GM18520 (cell line): ENCODE measurements around the gene ZBTB40.
A peak's percentile ranks its signal among the peaks of the same experiment; 100 is the strongest.

Experiments used
- ATAC-seq: cut with Tn5 transposase; IDR thresholded peaks from one replicate; pipeline ENCODE4 v1.9.1; 2021; ENCODE audit not compliant: unreplicated experiment

Gene ZBTB40

DNA sequence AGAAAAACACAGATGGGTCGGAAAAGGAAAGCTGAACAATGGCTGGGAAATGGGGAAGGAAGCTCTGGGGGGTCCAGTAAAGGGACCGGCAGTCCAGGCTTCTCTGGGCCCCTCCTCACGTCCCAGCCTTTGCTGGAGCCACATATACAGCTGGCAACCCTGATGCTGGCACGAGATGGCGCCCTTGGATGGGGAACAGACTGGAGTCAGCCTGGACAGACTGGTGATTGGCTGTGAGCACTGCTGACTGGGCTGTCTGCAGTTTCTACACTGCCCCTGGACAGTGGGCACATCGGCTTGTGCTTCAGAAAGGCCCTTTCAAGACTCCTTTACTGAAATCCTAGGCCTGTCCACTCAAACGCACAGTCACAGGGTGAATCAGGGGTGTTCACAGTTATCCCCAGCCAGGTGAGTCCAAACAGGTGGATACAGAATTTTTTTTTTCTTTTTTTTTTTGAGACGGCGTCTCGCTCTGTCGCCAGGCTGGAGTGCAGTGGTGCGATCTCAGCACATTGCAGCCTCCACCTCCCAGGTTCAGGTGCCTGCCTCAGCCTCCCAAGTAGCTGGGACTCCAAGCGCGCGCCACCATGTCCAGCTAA is 31.1 kb upstream of the ZBTB40 start:
- no peak for ATAC-seq

DNA sequence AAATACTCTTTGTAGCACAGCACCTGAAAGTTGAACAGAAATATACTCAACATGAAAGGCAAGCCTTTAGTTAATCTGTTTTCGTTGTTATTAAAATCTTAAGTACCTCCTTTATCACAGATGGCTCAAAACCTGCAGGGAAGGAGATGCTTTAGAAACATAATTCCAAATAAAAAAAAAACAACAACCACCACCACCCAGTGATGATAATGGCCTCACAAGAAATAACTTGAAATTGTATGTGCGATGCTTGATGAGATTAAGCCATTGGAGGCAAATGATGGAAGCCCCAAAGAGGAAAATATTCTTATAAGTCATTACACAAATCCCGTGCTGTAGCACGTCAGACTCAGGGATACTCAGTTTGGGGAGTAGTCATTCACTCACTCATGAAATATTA is 24.9 kb upstream of the ZBTB40 start:
- no peak for ATAC-seq

DNA sequence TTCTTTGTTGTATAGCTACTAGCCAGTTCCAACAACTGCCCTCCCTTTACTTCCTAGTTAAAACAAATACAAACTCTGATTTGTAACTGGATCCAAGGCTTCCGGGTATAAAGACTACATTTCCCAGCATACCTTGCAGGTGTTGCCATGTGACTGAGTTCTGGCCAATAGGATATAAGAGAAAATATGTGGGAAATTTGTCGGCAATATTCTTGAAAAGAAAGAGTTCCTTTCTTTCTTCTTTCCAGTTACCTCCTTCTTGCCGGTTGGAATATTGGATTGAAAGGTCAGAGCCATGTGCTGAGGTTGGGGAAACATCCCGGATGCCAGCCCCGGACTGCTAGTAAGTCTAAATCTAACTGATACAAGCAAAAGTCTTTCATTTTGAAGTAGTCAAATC is 23.0 kb upstream of the ZBTB40 start:
- ATAC-seq = no peak

DNA sequence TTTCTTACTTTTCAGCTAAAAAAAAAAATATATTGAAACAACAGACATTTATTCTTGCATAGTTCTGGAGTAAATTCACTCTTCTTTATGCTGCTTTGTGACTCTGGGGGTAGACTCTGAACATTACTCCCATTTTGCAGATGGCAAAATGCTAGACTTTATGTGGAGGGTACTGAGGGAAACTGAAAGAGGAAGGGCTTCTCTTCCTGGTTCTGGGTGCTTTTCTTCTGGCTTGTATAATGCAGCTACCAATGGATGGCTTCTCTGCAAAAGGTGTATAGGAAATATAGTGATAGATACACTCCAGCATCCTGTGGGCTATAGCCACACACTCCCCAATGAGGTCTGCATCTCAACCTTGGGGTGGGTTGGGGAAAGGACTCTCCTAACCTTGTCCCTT is 19.7 kb upstream of the ZBTB40 start:
- ATAC-seq = no peak

DNA sequence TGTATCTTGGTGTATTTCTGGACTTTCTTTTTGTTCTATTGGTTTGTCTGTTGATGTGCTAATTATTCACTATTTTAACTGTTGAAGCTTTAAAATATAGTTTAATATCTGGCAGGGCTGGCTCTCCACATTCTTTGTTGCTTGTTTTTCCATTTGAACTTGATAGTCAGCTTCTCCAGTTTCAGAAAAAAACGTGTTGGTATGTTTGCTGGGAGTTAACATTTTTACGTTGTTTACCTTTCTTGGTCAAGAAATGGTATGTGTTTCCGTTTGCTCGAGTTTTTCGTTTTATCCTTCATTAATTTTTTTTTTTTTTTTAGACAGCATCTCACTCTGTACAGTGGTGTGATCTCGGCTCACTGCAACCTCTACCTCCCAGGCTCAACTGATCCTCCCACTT is 16.9 kb upstream of the ZBTB40 start:
- no peak for ATAC-seq

DNA sequence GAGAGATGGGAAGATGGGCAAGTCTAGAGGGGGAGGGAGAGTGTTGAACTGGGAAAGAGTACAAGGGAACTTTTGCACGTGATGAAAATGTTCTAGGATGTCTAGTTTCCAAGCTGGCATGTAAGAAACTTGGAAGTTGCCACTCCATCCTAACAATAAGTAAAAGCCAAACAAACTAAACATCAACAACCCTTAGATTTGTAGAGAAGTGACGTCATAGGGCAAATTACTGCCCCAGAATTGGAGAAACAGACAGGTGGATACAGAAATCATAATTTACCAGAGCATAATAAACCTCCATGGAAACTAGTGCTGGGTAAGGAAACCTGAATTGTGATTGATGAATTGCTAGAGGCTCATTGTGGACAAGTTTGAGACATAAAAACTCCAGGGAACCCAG is 14.7 kb upstream of the ZBTB40 start:
- no peak for ATAC-seq

DNA sequence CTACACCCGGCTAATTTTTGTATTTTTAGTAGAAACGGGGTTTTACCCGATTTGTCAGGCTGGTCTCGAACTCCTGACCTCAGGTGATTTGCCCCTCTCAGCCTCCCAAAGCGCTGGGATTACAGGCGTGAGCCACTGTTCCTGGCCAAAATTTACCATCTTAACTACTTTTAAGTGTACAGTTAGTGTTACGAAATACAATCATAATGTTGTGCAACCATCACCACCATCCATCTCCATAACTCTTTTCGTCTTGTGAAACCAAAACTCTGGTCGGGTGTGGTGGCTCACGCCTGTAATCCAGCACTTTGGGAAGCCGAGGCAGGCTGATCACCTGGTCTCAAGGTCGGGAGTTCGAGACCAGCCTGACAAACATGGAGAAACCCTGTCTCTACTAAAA is 14.1 kb upstream of the ZBTB40 start:
- ATAC-seq = no peak

DNA sequence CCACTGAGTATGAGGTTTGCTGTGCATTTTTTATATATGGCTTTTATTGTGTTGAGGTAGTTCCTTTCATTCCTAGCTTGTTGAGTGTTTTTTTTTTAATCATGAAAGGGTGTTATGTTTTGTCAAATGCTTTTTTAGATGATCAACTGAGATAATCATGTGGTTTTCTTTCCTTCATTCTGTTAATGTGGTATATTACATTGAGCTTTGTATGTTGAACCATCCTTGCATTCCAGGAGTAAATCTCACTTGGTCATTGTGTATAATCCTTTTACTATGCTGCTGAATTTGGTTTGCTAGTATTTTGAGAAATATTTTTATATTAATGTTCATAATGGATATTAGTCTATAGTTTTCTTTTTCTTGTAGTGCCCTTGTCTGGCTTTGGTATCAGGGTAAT is 11.1 kb upstream of the ZBTB40 start:
- ATAC-seq = no peak

DNA sequence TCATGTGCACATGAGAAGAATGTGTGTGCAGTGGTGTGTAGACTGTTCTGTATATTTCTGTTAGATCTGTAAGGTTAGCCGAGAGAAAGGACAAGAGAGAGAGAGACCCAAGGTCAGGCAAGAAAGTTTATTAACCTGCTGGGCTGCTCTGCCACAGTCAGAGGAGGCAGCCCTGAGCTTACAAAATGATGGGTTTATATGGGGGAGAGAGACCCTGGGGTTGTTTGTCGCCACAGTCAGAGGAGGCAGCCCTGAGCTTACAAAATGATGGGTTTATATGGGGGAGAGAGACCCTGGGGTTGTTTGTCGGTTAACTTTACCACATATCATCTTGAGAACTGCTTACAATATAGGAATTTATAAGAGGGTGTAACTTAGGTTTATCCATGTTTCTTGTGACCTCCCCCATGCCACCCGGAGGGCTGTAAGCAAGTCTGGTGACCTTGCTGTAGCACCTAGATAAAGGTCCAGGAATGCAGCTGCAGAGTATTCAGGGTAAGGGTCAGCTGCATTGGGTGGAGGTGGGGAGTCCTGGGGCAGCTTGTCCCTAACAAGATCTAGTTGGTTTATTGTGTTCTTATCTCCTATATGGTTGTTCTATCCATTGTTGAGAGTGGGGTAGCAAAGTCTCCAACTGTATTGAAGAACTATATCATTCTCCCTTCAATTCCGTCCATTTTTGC is 9.3 kb upstream of the ZBTB40 start:
- no peak for ATAC-seq

DNA sequence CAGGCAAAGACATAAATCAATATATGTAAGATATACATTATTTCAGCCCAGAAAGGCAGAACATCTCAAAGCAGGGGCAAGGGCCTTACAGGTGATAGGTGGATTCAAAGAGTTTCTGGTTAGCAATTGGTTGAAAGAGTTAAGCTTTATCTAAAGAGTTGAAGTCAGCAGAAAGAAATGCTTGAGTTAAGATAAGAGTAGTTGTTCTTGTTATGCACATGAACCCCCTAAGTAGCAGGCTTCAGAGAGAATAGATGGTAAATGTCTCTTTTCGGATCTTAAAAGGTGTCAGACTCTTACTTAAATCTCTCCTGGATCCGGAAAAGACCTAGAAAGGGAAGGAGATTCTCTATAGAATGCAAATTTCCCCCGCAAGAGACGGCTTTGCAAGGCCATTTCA is 8.3 kb upstream of the ZBTB40 start:
- ATAC-seq = no peak

DNA sequence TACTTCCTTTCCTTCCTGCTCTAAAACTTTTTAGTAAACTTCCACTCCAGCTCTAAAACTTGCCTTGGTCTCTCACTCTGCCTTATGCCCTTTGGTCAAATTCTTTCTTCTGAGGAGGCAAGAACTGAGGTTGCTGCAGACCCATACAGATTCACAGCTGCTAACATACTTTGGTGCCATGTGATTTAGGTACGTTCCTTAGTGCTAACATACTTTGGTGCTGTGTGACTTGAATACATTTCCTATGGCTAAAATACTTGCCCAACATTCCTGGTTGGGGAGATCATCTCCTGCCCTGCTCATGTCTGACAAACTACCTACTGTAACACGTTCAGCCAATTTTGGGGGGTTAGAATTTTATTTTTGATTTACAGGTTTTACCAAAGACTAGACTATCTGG is 6.8 kb upstream of the ZBTB40 start:
- ATAC-seq = no peak

DNA sequence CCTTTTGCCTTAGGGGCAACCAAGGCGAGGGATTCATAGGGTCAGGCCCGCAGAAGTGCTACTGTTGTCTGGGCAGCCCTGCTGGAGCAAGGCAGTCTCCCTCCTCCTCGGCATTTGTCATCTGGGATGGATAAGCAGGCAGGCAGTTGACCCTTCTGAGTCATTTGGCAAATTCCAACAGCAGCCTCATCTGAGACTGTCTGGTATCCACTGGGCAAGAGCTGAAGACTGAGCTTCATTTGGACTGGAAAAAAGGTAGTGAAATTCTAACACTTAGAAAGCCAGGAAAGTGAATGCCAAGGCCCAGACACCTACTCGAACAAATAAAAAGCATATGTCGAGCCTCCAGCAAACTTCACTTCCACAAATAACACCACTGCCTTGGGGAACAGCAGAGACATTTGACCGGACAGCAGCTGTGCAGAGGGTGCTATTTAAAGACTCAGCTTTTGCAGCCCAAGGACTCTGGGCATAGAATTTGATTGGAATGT is 4.0 kb upstream of the ZBTB40 start:
- no peak for ATAC-seq

DNA sequence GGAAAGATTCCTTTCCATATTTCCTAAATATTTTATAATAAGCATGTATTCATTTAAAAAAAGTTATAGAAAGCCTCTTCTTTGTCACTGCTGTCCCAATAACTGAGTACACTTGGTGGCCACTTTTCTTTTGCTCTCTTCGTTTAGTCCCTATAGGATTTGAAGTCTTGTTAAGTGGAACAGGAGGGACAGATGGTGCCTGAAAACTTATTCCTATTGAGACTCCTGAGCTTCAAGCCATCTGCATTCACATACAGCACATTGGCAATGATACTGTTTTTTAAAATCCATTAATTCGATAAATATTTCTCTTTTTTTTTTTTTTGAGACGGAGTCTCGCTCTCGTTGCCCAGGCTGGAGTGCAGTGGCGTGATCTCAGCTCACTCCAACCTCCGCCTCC is 2.0 kb upstream of the ZBTB40 start:
- ATAC-seq = no peak

DNA sequence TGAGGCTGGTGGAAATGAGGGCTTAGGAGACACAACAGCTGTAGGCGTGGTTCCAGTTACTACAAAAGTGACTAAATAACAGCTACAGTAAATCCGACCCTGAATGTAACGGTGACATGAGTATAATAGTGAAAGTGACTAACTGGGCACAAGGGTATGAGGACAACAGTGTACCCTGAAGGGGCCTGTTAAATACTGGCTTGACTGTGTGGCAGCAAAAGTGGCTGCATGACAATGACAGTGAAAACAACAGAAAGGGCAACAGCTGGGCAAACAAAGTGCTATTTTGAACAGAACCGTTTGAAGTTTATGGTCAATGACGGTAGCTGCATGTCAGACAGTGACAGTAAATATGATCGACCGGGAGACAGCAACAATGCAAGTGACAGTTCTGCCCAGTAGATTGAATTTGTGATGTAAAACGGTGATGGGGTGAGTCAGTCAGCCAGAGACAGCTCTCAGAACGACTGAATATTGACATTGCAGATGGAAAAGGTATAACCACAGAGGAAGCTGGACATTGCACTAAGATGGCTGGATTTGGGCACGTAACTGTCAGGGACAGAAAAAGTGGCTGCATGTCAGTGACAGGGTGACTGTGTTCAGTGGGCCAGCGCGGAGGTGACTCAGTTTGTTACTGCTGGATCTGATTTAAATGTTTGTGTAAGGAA is 1.2 kb upstream of the ZBTB40 start:
- no peak for ATAC-seq

DNA sequence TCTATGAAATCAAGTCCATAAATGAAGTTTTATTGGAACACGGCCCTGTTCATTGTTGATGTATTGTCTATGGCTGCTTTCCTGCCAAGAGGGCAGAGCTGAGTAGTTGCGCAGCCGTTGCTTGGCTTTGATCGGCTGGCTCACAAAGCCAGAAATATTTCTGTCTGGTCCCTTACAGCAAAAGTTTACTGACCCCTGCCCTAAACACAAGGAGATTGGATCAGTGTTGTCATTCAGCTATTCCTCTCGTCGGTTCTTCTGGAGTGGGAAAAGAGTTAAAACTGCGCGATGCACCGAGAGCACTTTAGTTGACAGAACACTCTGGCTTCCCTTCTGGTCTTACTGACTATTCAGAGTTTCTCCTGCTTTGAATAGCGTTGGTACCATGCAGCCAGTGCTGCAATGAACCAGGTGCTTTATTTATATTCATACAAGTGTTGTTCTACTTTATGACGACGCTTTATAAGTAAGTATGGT is 868 bp downstream of the ZBTB40 start:
- ATAC-seq = peak; percentile 4

DNA sequence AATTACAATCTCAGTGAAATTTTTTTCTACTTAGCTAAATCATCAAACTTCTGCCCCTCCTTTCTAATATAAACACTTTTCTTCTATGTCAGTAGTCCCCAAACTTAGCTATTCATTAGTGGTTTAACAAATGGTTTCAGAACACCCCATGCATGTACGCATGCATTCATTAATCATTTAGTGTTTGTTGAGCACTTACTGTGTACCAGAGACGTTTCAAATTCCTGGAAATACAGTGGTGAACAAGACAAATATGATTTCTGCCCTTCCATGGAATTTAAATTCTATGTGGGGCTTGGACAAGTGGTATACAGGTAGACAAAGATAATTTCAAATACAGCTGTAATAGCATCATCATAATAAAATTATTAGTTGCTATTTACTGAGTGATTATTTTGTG is 1.5 kb downstream of the ZBTB40 start:
- ATAC-seq = no peak

DNA sequence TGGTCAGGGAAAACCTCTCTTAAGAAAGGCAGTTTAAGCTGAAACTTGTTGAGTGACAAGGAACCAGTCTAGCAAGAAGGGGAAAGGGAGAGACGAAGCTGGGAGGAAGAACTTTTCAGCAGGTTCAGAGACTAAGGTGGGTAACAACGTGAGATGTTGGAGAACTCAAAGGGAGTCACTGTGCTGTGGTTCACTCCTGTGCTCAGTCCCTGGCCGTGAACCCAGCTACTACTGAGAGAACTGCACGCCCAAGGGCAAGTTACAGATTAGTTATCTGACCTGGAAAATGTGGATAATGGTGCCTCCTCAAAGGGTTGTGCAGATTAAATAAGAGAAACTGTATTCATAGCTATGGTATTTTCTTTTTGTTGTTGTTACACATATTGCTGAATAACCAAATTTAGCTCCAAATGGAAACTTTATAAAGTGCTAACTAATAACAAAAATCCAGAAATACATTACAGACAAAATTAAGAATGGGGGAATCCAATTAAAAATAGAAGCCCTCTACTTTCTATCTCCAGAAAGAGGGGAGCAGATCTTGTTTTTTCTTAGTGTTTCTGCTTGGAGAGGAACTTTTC is 2.9 kb downstream of the ZBTB40 start:
- ATAC-seq = no peak

DNA sequence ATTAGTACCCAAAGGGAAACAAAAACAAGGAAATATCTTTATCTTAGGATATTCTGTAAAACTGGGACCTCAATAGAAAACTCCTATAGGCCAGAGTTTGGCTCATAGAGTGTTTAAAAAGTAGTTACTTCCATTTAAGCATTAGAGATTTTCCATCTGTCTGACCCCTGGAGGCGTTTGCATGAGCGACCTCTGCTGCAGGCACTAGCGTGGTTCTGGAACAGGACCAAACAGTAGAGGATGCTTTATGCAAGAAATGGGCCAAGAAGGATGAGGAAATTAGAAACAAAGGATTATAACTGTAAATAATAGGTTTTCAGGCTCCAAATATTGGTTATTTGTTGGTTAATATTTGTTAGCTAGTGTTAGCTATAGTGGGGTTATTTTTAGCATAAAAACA is 5.7 kb downstream of the ZBTB40 start:
- no peak for ATAC-seq

DNA sequence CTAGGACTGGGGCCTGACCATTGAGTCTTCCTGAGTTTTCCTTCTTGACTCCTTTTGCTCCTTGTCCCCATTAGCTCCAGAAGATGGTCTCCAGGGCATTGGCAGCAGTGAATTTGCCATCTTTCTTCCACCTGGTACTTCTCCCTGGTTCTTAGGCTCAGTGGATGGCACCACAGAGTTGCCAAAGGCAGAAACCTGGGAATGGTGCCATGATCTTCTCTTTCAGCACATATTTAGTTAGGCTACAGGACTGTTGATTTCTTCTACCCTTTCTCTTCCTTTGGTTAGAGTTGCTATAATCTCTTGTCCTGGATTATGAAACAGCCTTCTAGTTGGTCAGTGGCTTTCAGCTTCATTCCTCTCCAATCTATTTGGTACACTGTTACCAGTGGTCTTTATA is 6.2 kb downstream of the ZBTB40 start:
- no peak for ATAC-seq

DNA sequence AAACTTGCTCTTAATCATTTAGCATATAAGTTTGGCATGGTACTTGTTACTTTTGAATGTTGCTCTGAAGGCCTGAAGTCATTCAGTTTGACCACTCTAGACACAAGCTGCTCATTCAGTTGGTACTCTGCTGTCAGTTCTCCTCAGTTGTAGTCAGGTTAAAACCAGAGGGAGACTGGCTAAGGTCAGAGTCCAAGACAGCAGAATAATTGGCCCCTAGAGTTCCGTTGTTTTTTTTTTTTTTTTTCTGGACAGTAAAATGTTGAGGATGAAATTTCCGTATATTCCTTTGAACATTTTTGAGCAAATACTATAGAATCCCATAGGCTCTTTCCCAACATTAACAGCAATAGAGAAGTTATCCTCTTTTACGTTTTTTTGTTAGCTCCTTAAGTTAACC is 9.4 kb downstream of the ZBTB40 start:
- no peak for ATAC-seq

DNA sequence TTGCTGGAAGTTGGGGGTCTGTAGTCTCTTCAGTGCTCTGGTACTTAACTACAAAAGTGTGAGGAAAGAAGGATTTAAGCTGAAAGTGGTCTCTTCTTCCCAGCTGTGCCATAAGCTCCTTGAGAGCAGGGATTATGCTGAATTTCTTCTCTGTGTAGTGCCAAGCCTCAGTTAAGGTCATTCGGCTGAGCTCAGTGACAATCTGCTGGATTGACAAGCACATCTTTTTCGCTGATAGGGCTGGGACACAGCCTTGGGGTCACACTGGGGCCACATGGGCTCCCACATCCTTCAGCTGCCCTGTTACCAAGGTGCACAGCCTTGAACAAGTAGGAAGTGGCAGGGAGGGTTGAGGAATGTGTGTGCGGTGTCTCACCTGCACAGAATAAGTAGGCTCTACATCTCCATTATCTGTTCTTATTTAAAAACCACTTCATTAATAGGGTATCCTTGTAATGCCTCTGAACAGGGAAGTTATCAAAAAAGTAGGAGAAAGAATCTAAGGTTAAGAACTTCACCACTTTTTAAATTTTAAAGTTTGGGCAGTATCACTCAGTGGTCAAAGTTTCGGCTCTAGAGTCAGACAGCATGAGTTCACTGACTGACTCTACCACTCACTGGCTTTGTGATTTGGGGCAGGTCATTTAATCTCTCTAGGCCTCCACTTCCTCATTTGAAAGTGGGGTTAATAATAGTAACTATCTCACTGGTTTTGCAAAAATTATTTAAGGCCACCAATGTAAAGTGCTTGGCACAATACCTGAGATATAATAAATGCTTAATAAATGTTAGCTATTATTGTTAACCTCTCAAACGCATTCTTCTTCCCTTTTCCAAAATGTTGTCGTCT is 10.3 kb downstream of the ZBTB40 start:
- no peak for ATAC-seq
